Vagina (tissue), 2 donors: Measurements from ENCODE around the gene DDX54. TPM values are rescaled to one million over a fixed set of nuclear protein-coding genes. Genes with fewer than 3 reads are reported as not detected.

Experiments
- DNase-seq, 2 donors: peaks; one replicate each; pipeline ENCODE4 v3.0.0-alpha.2; 2017; ENCODE audit errors: extremely low spot score in 2 of 2
- H3K27ac ChIP-seq: fragments of 200-600 bp; sonication (generic); one replicate; pipeline ENCODE4 v1.5.1; 2019
- H3K27me3 ChIP-seq: fragments of 200-600 bp; sonication (generic); one replicate; pipeline ENCODE4 v1.5.1; 2019
- H3K36me3 ChIP-seq, 2 donors: fragments of 200-600 bp; sonication (generic); one replicate each; pipeline ENCODE4 v1.5.1; 2017 to 2019
- H3K4me1 ChIP-seq: fragments of 200-600 bp; sonication (generic); one replicate; pipeline ENCODE4 v1.5.1; 2019
- H3K4me3 ChIP-seq, 2 donors: fragments of 200-600 bp; sonication (generic); 1 replicate in 1 of 2; 2 replicates in 1 of 2; pipeline ENCODE4 v1.5.1; 2016 to 2019
- H3K9me3 ChIP-seq: fragments of 200-600 bp; sonication (generic); one replicate; pipeline ENCODE4 v1.5.1; 2019
- POLR2A ChIP-seq, 2 donors: fragments of 450-650 bp; IDR thresholded peaks; one replicate each; pipeline ENCODE4 v1.6.1; 2017; ENCODE audit warnings: antibody characterized with exemption in 2 of 2, mild to moderate bottlenecking in 2 of 2, moderate library complexity in 2 of 2
- POLR2AphosphoS5 ChIP-seq, 2 donors: sonication (generic); formaldehyde crosslinking; IDR thresholded peaks; one replicate each; pipeline ENCODE4 v1.9.0; 2017; ENCODE audit warnings: antibody characterized with exemption in 2 of 2, mild to moderate bottlenecking in 2 of 2, low read depth in 1 of 2; ENCODE audit not compliant: insufficient read depth in 1 of 2
- intact Hi-C: fragments of 100-400 bp; cut with DNase I; formaldehyde crosslinking; loops from one replicate; pipeline ENCODE4 v1.15.1; 2023
- microRNA-seq: library from miRNA; unstranded; fragments of <30 nt; microRNA quantifications from one replicate; pipeline ENCODE4, GENCODE V29; 2017; ENCODE audit warnings: borderline number of aligned reads, borderline replicate concordance
- small RNA-seq: library from RNA; depleted of rRNA; stranded (forward); fragments of <200 nt; gene quantifications from one replicate; pipeline ENCODE3, GENCODE V24; 2016
- total RNA-seq: library from RNA; depleted of rRNA; stranded (reverse); fragments of >200 nt; gene quantifications from one replicate; pipeline ENCODE4 v1.2.3, GENCODE V29; 2016
- TF ChIP-seq, protein P1 (sequence below), 3 experiments: fragments of 450-650 bp in 2 of 3; fragments of 200-600 bp in 1 of 3; sonication (generic) in 1 of 3; IDR thresholded peaks; one replicate each; pipeline ENCODE4 v1.5.1; 2017 to 2019; ENCODE audit warnings: antibody characterized with exemption in 3 of 3, mild to moderate bottlenecking in 2 of 3, moderate library complexity in 2 of 3

Gene DDX54
- total RNA-seq, 1 donor from 2014 or later, result 52.5 TPM

DNA sequence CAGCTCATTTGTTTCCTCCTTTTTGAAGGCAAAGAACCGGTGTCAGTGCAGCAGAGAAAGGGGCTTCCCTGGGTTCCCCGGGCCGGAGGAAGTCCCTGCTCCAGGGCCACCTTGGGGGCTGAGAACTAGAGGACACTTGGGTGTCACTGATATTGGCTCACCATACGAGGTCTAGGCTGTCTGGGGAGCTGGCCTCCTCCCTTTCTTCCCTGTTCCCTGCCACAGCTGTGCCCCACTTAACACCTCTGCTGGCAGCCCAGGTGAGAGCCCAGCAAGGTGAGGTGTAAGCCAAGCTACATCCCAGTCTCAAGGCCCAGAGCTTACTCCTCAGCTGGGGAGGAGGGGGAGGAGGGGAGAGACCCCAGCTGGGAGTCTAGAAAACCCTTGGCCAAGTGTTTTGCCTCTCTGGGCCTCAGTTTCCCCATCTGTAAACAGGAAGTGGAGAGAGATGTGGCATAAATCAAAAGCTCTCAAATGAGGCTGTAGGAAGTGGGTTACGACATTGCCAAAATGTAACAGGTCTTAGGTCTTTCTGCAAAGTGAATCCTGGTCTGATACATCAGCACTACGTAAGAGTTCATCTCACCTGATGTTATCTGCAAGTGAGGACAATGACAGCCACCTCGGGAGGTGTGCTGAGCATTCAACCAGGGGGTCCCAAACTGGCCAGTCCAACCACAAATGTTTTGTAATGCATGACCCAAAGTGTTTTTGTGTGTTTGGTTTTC lies 75.2 kb downstream of the DDX54 start:
- Histone ChIP-seq H3K27ac (no peak overlapping the region), H3K9me3 (no peaks in the 10 kb centered on the region), H3K4me1 (no peaks in the 10 kb centered on the region), H3K4me3 (no peak overlapping the region), H3K36me3 (no peaks in the 10 kb centered on the region), H3K27me3 (no peaks in the 10 kb centered on the region)
- TF ChIP-seq, protein P1, sequence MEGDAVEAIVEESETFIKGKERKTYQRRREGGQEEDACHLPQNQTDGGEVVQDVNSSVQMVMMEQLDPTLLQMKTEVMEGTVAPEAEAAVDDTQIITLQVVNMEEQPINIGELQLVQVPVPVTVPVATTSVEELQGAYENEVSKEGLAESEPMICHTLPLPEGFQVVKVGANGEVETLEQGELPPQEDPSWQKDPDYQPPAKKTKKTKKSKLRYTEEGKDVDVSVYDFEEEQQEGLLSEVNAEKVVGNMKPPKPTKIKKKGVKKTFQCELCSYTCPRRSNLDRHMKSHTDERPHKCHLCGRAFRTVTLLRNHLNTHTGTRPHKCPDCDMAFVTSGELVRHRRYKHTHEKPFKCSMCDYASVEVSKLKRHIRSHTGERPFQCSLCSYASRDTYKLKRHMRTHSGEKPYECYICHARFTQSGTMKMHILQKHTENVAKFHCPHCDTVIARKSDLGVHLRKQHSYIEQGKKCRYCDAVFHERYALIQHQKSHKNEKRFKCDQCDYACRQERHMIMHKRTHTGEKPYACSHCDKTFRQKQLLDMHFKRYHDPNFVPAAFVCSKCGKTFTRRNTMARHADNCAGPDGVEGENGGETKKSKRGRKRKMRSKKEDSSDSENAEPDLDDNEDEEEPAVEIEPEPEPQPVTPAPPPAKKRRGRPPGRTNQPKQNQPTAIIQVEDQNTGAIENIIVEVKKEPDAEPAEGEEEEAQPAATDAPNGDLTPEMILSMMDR (IDR thresholded peaks at IDR 0.05), result no peak
- no peak for TF ChIP-seq POLR2AphosphoS5 (IDR thresholded peaks at IDR 0.05; ENCODE audit: insufficient read depth in 1 of 2, low read depth in 1 of 2)
- no peak for TF ChIP-seq POLR2A (IDR thresholded peaks at IDR 0.05)
- DNase-seq, result no peak
- intact Hi-C loops, result no loop called here

DNA sequence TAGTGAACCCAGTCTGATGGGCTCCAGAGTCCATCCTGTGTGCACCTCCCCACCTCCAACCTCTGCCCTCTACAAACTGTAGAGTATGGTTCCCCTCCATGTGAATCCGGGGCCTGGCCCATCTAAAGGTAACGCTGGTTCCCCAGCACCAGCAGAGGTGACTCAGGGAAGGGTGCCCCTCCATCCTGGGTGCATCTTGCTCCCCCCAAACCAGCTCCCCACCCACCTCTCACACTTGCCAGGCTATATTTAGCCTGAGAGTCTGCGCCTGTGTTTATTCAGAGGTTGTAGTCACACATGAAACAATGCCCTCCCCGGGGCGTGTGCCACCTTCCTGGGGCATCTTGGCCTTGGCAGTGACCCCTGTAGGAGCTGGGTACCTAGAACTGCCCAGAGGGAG lies 75.9 kb downstream of the DDX54 start:
- TF ChIP-seq POLR2A (IDR thresholded peaks at IDR 0.05) (no peak), POLR2AphosphoS5 (IDR thresholded peaks at IDR 0.05; ENCODE audit: insufficient read depth in 1 of 2, low read depth in 1 of 2) (no peak)
- TF ChIP-seq, protein P1 (IDR thresholded peaks at IDR 0.05), result no peak
- Histone ChIP-seq H3K27ac (no peak overlapping the region), H3K4me1 (no peaks in the 10 kb centered on the region)

DNA sequence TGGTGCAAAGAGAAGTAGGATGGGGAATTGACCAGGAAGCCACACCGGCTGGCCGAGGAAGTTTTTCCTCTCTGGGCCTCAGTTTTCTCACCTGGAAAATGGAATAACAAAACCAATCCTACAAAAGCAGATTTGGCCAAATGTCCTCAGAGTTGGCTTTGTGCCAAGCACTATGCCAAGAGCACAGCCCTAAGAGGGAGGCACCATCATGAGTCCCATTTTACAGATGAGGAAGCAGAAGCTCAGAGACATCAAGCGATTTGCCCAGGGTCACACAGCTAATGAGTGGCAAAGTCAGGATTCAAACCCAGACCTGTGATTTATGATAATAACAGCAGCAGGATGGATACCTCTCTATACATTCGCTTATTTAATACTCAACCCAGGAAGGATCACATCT lies 77.0 kb downstream of the DDX54 start:
- intact Hi-C loops, result no loop called here
- Histone ChIP-seq H3K36me3 (no peaks in the 10 kb centered on the region), H3K9me3 (no peaks in the 10 kb centered on the region), H3K4me1 (peaks cover 5% of the 10 kb centered on the region), H3K27ac (no peak overlapping the region), H3K27me3 (no peaks in the 10 kb centered on the region), H3K4me3 (no peak overlapping the region)
- TF ChIP-seq POLR2AphosphoS5 (IDR thresholded peaks at IDR 0.05; ENCODE audit: insufficient read depth in 1 of 2, low read depth in 1 of 2) (no peak), POLR2A (IDR thresholded peaks at IDR 0.05) (no peak)
- TF ChIP-seq, protein P1 (IDR thresholded peaks at IDR 0.05), result no peak
- no peak for DNase-seq

More for the DNA sequence above, 75.9 kb downstream of the DDX54 start:
- H3K4me3 ChIP-seq, result no peak overlapping the region
- intact Hi-C loops, result no loop called here
- no peak for DNase-seq
- no peaks in the 10 kb centered on the region for H3K9me3 ChIP-seq
- no peaks in the 10 kb centered on the region for H3K36me3 ChIP-seq
- H3K27me3 ChIP-seq, result no peaks in the 10 kb centered on the region

Small RNA genes lying within 50 kb of the gene (microRNA-seq; reads per million reads assigned to microRNA genes)
- gene MIR7106, result not detected

Small RNA genes lying within 50 kb of the gene (small RNA-seq; reads per million reads assigned to genes)
- gene MIR7106 (not detected), gene RF00019 (not detected)

Other genes starting within 250 kb of the DDX54 start
- gene OAS3, start 247.0 kb downstream of the DDX54 start, total RNA-seq, result 20.1 TPM
- gene OAS2, start 207.0 kb downstream of the DDX54 start, total RNA-seq, result 14.0 TPM
- 8.3 TPM for gene DTX1, start 128.7 kb downstream of the DDX54 start, total RNA-seq
- gene RASAL1, start 49.7 kb downstream of the DDX54 start, total RNA-seq, result 11.0 TPM
- gene CFAP73, start 35.8 kb downstream of the DDX54 start, total RNA-seq, result not detected
- gene RITA1, start 243 bp upstream of the DDX54 start, total RNA-seq, result 14.5 TPM
- gene TPCN1, start 36.0 kb upstream of the DDX54 start, total RNA-seq, result 39.5 TPM
- gene SLC8B1, start 149.6 kb upstream of the DDX54 start, total RNA-seq, result 42.2 TPM
- gene PLBD2, start 173.1 kb upstream of the DDX54 start, total RNA-seq, result 38.1 TPM
- not detected for gene SDS, start 218.4 kb upstream of the DDX54 start, total RNA-seq
- not detected for gene SDSL, start 236.9 kb upstream of the DDX54 start, total RNA-seq